Cardiac fibroblast (primary cell): ENCODE data around the gene SFXN5.

Experiments
- DNase-seq, 2 donors: peaks; one replicate each; pipeline versions ENCODE4 v3.0.0 to v3.0.0-alpha.2; 2010; ENCODE audit warnings: low read depth in 2 of 2
- H3K4me3 ChIP-seq, 2 donors: replicated peaks in 1 of 2; 1 replicate in 1 of 2; 2 replicates in 1 of 2; pipeline ENCODE4 v1.5.1; 2011; ENCODE audit warnings: low read depth in 2 of 2, low read length in 2 of 2, mild to moderate bottlenecking in 2 of 2, moderate library complexity in 1 of 2
- TF ChIP-seq, protein P1 (sequence below): IDR thresholded peaks from one replicate; pipeline ENCODE4 v1.5.1; 2011; ENCODE audit warnings: low read depth, mild to moderate bottlenecking, low read length, inconsistent platforms

The SFXN5 gene

DNA sequence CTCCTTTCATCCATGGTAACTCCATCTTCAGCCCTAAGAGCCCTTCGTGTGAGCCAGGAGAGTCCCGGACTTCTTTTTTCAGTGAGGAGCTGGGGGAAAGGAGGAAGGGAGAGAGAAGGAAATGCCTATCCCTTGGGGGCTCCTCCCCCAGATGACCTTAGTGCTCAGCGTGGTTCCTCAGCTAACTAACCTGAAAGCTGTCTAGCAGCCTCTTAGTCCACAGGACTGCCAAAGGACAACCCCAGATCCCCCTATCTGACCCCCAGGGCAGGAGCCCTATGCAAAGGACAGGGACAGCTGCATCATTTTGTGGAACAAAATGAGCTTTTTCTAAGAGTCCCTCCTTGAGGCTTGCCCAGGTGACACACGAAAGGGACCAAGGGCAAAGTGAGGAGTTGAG, 176.4 kb downstream of the SFXN5 start:
- H3K4me3 ChIP-seq, result no peak overlapping the region
- no peak for DNase-seq
- TF ChIP-seq, protein P1, sequence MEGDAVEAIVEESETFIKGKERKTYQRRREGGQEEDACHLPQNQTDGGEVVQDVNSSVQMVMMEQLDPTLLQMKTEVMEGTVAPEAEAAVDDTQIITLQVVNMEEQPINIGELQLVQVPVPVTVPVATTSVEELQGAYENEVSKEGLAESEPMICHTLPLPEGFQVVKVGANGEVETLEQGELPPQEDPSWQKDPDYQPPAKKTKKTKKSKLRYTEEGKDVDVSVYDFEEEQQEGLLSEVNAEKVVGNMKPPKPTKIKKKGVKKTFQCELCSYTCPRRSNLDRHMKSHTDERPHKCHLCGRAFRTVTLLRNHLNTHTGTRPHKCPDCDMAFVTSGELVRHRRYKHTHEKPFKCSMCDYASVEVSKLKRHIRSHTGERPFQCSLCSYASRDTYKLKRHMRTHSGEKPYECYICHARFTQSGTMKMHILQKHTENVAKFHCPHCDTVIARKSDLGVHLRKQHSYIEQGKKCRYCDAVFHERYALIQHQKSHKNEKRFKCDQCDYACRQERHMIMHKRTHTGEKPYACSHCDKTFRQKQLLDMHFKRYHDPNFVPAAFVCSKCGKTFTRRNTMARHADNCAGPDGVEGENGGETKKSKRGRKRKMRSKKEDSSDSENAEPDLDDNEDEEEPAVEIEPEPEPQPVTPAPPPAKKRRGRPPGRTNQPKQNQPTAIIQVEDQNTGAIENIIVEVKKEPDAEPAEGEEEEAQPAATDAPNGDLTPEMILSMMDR, result no peak

DNA sequence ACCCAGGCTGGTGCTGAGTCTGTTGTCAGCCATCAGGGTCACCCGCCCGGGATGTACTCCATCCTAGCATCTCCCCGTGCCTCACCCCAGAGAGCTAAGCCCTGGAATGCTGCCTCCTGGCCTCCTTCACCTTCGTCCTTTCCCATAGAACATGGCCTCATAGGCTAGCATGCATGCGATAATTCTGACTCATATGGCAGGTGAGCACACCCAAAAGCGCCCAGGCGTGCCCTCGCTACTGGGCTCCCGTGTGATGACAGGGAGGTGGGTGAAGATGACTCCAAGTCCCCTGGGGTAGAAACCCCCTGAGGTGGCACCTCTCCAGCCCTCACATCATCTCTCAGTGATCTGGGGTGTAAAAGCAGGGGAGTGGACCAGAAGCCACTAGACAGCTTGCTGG, 177.0 kb downstream of the SFXN5 start:
- TF ChIP-seq, protein P1, result no peak
- no peak overlapping the region for H3K4me3 ChIP-seq

DNA sequence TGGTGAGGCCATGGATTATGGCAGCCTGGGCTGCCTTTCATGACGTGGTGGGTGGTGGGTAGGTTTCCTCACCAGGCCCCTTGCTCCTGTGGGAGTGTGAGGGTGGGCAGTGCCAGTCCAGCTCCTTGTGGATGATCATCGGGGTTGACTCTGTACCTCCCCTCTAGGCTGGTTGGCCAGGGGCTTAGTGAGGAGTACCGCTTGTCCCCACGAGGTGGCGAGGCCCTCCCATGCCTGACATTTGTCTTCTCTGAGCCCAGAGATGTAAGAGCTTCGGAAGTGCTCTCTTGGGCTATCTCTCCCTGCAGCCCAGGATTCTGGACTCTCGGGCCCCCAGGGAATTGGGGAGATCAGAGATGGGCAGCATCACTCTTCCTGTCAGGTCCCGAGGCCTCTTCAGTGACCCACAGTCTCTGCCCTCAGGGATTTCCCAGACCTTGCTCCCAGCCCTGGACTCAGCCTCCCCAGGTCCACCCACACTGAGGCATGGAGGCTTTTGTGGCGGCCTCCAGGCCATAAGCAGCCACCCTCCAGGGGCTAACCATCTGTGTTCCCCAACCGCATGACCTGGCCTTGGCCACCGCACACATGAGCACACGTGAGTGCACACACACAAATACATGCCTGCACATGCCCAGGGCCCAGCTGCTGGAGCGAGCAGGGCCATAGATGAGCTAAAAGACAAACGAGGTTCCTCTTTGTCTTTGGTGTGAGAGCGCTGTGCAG, 177.8 kb downstream of the SFXN5 start:
- TF ChIP-seq, protein P1, result peak; percentile 89
- no peak overlapping the region for H3K4me3 ChIP-seq
- DNase-seq, result peak; percentile 79 to 82

More for the DNA sequence above, 177.0 kb downstream of the SFXN5 start:
- no peak for DNase-seq

DNA sequence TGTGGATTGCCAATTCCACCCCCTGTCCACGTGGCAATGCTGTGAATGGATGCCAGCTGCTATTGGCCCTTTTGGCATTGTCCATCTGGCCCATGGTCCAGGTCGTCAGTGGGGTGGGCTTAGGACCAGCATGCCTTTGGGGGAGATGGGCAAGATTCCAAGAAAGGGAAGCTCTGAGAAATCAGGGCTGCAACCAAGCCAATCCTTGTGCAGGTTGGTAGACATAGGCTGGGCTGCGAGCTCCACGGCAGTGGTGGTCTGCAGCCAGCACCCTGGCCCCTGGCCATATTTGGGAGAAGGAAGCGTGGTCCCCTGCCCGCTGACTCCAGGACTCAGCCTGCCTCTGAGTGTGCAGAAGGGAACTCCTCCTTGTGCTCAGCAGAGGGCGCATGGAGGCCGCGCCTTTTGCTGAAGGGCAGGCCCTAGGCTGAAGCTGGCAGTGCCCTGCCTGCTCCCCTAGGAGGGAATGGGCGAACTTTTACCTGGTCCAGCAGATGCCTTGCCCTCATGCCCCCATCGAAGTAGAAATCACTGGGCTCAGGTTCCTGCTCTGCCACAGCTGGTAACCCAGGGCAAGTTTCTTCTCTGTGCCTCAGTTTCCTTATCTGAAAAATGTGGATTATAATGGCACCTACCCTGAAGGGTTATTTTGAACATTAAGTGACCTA, 178.9 kb downstream of the SFXN5 start:
- peak; percentile 79 to 87 for DNase-seq
- H3K4me3 ChIP-seq, result no peak overlapping the region
- TF ChIP-seq, protein P1, result peak; percentile 91
